A673 (cell line): ENCODE results near the gene DPF3. TPM values are rescaled to one million over a fixed set of nuclear protein-coding genes. Genes with fewer than 3 reads are reported as not detected.

Source experiments
- BruUV-seq: library from RNA; stranded (reverse); fragments of 400-500 nt; replicated peaks from 2 replicates; lab custom pipeline; 2021; lab: Mats Ljungman, UMichigan
- CTCF ChIA-PET: fragments of 300-600 bp; sonication (Branson Sonifier 250); formaldehyde crosslinking; loops from one replicate; lab custom pipeline; 2022; ENCODE audit warnings: antibody characterized with exemption; lab: Charles Lee
- POLR2A ChIA-PET: fragments of 300-600 bp; sonication (Branson Sonifier 250); formaldehyde crosslinking; loops from one replicate; lab custom pipeline; 2022; ENCODE audit warnings: antibody characterized with exemption; ENCODE audit not compliant: low non-redundant PET; lab: Charles Lee
- DNase-seq: peaks from one replicate; pipeline ENCODE4 v3.0.0-alpha.2; 2015; ENCODE audit warnings: low spot score
- H3K27ac ChIP-seq: fragments of 200-600 bp; sonication (generic); 2 replicates; pipeline ENCODE4 v1.5.1; 2016; ENCODE audit warnings: mixed run types, low read depth, mild to moderate bottlenecking, mixed read lengths, antibody characterized with exemption, low read length; ENCODE audit not compliant: poor library complexity, severe bottlenecking
- H3K27me3 ChIP-seq: fragments of 200-600 bp; sonication (generic); replicated peaks from 2 replicates; pipeline ENCODE4 v1.6.1; 2017; ENCODE audit warnings: mixed run types, low read depth, mild to moderate bottlenecking, mixed read lengths, antibody characterized with exemption, low read length; ENCODE audit not compliant: insufficient read depth, poor library complexity
- H3K36me3 ChIP-seq: fragments of 200-600 bp; sonication (generic); 2 replicates; pipeline ENCODE4 v1.6.1; 2016; ENCODE audit warnings: mixed run types, mild to moderate bottlenecking, mixed read lengths, antibody characterized with exemption, low read length; ENCODE audit not compliant: insufficient read depth, poor library complexity, severe bottlenecking
- H3K4me1 ChIP-seq: fragments of 200-600 bp; sonication (generic); 2 replicates; pipeline ENCODE4 v1.6.1; 2017; ENCODE audit warnings: mixed run types, mild to moderate bottlenecking, mixed read lengths, antibody characterized with exemption, low read length; ENCODE audit not compliant: insufficient read depth, poor library complexity, severe bottlenecking
- H3K4me3 ChIP-seq: fragments of 200-600 bp; sonication (generic); 2 replicates; pipeline ENCODE4 v1.5.1; 2016; ENCODE audit warnings: low read depth, mixed run types, mild to moderate bottlenecking, mixed read lengths, low read length; ENCODE audit not compliant: poor library complexity, severe bottlenecking
- H3K9me3 ChIP-seq: fragments of 200-600 bp; sonication (generic); 2 replicates; pipeline ENCODE4 v1.6.1; 2016; ENCODE audit warnings: mixed run types, low read depth, mild to moderate bottlenecking, mixed read lengths, antibody characterized with exemption, low read length; ENCODE audit not compliant: poor library complexity, severe bottlenecking
- EZH2 ChIP-seq: fragments of 200-600 bp; sonication (generic); IDR thresholded peaks from 2 replicates; pipeline ENCODE4 v1.6.1; 2017; ENCODE audit warnings: borderline replicate concordance, low read depth, mild to moderate bottlenecking, mixed read lengths, antibody characterized with exemption, low read length; ENCODE audit not compliant: poor library complexity, severe bottlenecking
- intact Hi-C: fragments of 100-400 bp; cut with micrococcal nuclease; formaldehyde crosslinking; loops from one replicate; pipeline ENCODE4 v1.10.0; 2022; ENCODE audit not compliant: unreplicated experiment
- total RNA-seq: library from RNA; stranded (reverse); gene quantifications from 2 replicates; pipeline ENCODE4 v1.2.3, GENCODE V29; 2021
- TF ChIP-seq, protein P1 (sequence below): fragments of 300-800, 200-600 bp; sonication (generic); conservative IDR thresholded peaks from 2 replicates; pipeline ENCODE4 v1.5.1; 2017; ENCODE audit warnings: low read depth, mild to moderate bottlenecking, antibody characterized with exemption, low read length, moderate library complexity, mixed read lengths

The DPF3 gene
- total RNA-seq, 1 experiment from 2014 or later: 15.7 TPM

DNA sequence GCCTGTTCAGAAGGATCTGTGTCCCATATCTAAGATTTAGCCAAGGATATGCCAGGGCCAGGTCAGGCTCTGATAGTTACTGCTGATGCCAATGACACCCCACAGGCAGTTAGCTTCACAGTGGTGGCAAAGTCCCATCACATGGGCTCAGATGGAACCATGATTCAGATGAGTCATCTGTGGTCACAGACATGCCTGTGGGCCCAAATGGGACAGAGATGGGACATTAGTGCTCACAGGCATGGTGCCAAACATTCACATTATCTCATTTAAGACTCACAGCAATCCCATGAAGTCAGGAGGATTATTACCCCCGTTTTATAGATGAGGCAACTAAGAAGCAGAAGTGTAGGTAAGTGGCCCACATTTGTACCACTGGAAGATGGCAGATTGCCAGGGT lies 207.8 kb downstream of the DPF3 start:
- POLR2A ChIA-PET: no interaction called here
- Histone ChIP-seq H3K9me3 (no peaks in the 10 kb centered on the region), H3K4me3 (no peak overlapping the region), H3K27ac (no peak overlapping the region), H3K27me3 (no peaks in the 10 kb centered on the region), H3K36me3 (no peaks in the 10 kb centered on the region), H3K4me1 (no peaks in the 10 kb centered on the region)
- intact Hi-C loops: no loop called here
- DNase-seq: peak; percentile 26
- CTCF ChIA-PET: no interaction called here
- no TSS peak for BruUV-seq
- TF ChIP-seq EZH2: no peak
- TF ChIP-seq, protein P1, sequence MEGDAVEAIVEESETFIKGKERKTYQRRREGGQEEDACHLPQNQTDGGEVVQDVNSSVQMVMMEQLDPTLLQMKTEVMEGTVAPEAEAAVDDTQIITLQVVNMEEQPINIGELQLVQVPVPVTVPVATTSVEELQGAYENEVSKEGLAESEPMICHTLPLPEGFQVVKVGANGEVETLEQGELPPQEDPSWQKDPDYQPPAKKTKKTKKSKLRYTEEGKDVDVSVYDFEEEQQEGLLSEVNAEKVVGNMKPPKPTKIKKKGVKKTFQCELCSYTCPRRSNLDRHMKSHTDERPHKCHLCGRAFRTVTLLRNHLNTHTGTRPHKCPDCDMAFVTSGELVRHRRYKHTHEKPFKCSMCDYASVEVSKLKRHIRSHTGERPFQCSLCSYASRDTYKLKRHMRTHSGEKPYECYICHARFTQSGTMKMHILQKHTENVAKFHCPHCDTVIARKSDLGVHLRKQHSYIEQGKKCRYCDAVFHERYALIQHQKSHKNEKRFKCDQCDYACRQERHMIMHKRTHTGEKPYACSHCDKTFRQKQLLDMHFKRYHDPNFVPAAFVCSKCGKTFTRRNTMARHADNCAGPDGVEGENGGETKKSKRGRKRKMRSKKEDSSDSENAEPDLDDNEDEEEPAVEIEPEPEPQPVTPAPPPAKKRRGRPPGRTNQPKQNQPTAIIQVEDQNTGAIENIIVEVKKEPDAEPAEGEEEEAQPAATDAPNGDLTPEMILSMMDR: no peak

DNA sequence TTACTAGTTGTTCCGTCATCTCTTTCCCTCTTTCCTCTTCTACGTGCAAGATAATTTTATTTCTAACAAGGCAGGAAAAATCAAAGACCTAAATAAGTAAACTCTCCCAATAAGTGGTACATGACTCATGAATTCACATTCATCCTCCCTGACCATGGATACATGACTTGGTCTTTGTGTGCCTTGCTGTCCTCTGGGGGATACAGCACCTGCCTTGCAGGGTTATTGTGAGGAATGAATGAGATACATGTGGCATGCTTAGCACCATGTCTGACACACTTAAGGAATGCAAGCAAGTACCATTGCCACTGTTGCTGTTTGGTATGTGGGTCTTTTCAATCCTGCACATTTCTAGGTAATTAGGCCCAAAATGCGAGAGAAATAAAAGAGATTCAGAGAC lies 208.4 kb downstream of the DPF3 start:
- H3K36me3 ChIP-seq: no peaks in the 10 kb centered on the region
- no peak for DNase-seq
- no peaks in the 10 kb centered on the region for H3K9me3 ChIP-seq
- intact Hi-C loops: no loop called here
- H3K27me3 ChIP-seq: no peaks in the 10 kb centered on the region
- ChIA-PET CTCF (no interaction called here), POLR2A (no interaction called here)
- H3K4me3 ChIP-seq: no peak overlapping the region
- BruUV-seq: no TSS peak
- no peaks in the 10 kb centered on the region for H3K4me1 ChIP-seq
- no peak for TF ChIP-seq EZH2
- TF ChIP-seq, protein P1: no peak
- no peak overlapping the region for H3K27ac ChIP-seq

DNA sequence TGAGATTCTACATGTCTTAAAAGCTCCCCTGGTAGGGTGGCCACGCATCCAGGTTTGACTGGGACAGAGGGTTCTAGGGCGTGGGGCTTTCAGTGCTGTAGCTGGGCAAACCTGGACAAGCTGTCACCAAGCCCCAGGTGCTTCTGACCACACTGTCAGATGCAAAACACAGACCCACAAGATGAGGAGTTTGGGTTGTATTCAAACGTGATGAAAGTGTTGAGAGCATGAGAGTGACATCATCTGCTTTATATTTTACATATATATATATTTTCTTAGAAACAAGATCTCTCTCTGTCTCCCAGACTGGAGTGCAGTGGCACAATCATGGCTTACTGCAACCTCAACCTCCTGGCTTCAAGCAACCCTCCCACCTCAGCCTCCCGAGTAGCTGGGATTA lies 210.1 kb downstream of the DPF3 start:
- no peak for DNase-seq
- BruUV-seq: no TSS peak
- Histone ChIP-seq H3K36me3 (no peaks in the 10 kb centered on the region), H3K27me3 (no peaks in the 10 kb centered on the region), H3K4me3 (no peak overlapping the region), H3K9me3 (no peaks in the 10 kb centered on the region), H3K27ac (no peak overlapping the region), H3K4me1 (no peaks in the 10 kb centered on the region)
- intact Hi-C loops: no loop called here
- ChIA-PET CTCF (no interaction called here), POLR2A (no interaction called here)
- TF ChIP-seq EZH2: no peak
- TF ChIP-seq, protein P1: no peak
